Measurements from ENCODE around the gene TDRD7.

- no peak for TF ChIP-seq CTCF (CRISPR knock-in tag; IDR thresholded peaks at IDR 0.05)
- TF ChIP-seq HDAC6 (IDR thresholded peaks at IDR 0.05; ENCODE audit: low read depth, low read length) = no peak
- TF ChIP-seq POLR2A (IDR thresholded peaks at IDR 0.05; ENCODE audit: insufficient read depth in 1 of 2, low read depth in 2 of 2, low read length in 2 of 2) = no peak
- TF ChIP-seq ZSCAN30 (CRISPR knock-in tag; IDR thresholded peaks at IDR 0.05) = no peak
- no peak for TF ChIP-seq CEBPZ (IDR thresholded peaks at IDR 0.05; ENCODE audit: low read length)
- TF ChIP-seq RNF219 (CRISPR knock-in tag; IDR thresholded peaks at IDR 0.05) = no peak
Measured at GRCh38 chr9:97396256-97396655, 15.6 kb upstream of the TDRD7 start.

All from HepG2 (cell line).